H9 (cell line): ENCODE results near the gene RBM33. TPM values are rescaled to one million over a fixed set of nuclear protein-coding genes. Genes with fewer than 3 reads are reported as not detected.

Source experiments
- DNase-seq: peaks from one replicate; pipeline ENCODE4 v3.0.0-alpha.2; 2017
- H2AFZ ChIP-seq: one replicate; pipeline ENCODE4 v1.6.1; 2013; ENCODE audit warnings: mild to moderate bottlenecking, low read length, control low read depth, moderate library complexity
- H2AK5ac ChIP-seq: 2 replicates; pipeline ENCODE4 v1.6.1; 2013; ENCODE audit warnings: low read length, control low read depth, mixed read lengths; ENCODE audit not compliant: insufficient read length
- H2BK120ac ChIP-seq: one replicate; pipeline ENCODE4 v1.6.1; 2013; ENCODE audit warnings: low read depth, mild to moderate bottlenecking, low read length, control low read depth, inconsistent platforms; ENCODE audit not compliant: poor library complexity, severe bottlenecking
- H2BK12ac ChIP-seq: 2 replicates; pipeline ENCODE4 v1.6.1; 2013; ENCODE audit warnings: low read length, control low read depth, mixed read lengths, low read depth; ENCODE audit not compliant: insufficient read length
- H2BK15ac ChIP-seq: 2 replicates; pipeline ENCODE4 v1.6.1; 2013; ENCODE audit warnings: low read depth, low read length, control low read depth
- H2BK20ac ChIP-seq: one replicate; pipeline ENCODE4 v1.6.1; 2013; ENCODE audit warnings: low read depth, mild to moderate bottlenecking, low read length, control low read depth, inconsistent platforms; ENCODE audit not compliant: poor library complexity, severe bottlenecking
- H2BK5ac ChIP-seq: 2 replicates; pipeline ENCODE4 v1.6.1; 2013; ENCODE audit warnings: low read length, control low read depth, mixed read lengths; ENCODE audit not compliant: insufficient read length
- H3K14ac ChIP-seq: 2 replicates; pipeline ENCODE4 v1.6.1; 2013; ENCODE audit warnings: low read length, control low read depth; ENCODE audit not compliant: insufficient read depth
- H3K18ac ChIP-seq: 2 replicates; pipeline ENCODE4 v1.6.1; 2013; ENCODE audit warnings: low read depth, mild to moderate bottlenecking, mixed read lengths, low read length, control low read depth; ENCODE audit not compliant: insufficient read length
- H3K23ac ChIP-seq: 2 replicates; pipeline ENCODE4 v1.6.1; 2013; ENCODE audit warnings: low read length, control low read depth, mixed read lengths, low read depth; ENCODE audit not compliant: insufficient read length
- H3K23me2 ChIP-seq: 2 replicates; pipeline ENCODE4 v1.6.1; 2013; ENCODE audit warnings: low read depth, mild to moderate bottlenecking, mixed read lengths, low read length, control low read depth; ENCODE audit not compliant: insufficient read length, poor library complexity, severe bottlenecking
- H3K27ac ChIP-seq: 2 replicates; pipeline ENCODE4 v1.5.1; 2013; ENCODE audit warnings: low read length, control low read depth, mixed read lengths, low read depth; ENCODE audit not compliant: insufficient read length
- H3K27me3 ChIP-seq: 2 replicates; pipeline ENCODE4 v1.6.1; 2013; ENCODE audit warnings: low read length, control low read depth, inconsistent platforms; ENCODE audit not compliant: insufficient read depth
- H3K4ac ChIP-seq: 2 replicates; pipeline ENCODE4 v1.6.1; 2013; ENCODE audit warnings: low read depth, mild to moderate bottlenecking, control low read depth, inconsistent platforms, low read length, moderate library complexity
- H3K4me1 ChIP-seq: 2 replicates; pipeline ENCODE4 v1.6.1; 2013; ENCODE audit warnings: low read length, control low read depth, inconsistent platforms; ENCODE audit not compliant: insufficient read depth
- H3K4me2 ChIP-seq: 2 replicates; pipeline ENCODE4 v1.6.1; 2013; ENCODE audit warnings: low read length, control low read depth, mixed read lengths; ENCODE audit not compliant: insufficient read length, insufficient read depth
- H3K56ac ChIP-seq: 2 replicates; pipeline ENCODE4 v1.6.1; 2013; ENCODE audit warnings: low read depth, mild to moderate bottlenecking, mixed read lengths, low read length, control low read depth; ENCODE audit not compliant: insufficient read length
- H3K79me1 ChIP-seq: 2 replicates; pipeline ENCODE4 v1.6.1; 2013; ENCODE audit warnings: low read depth, mild to moderate bottlenecking, moderate library complexity, low read length, control low read depth, inconsistent platforms; ENCODE audit not compliant: insufficient read depth, poor library complexity, severe bottlenecking
- H3K79me2 ChIP-seq: 2 replicates; pipeline ENCODE4 v1.6.1; 2013; ENCODE audit warnings: low read length, control low read depth, inconsistent platforms; ENCODE audit not compliant: insufficient read depth
- H3K9ac ChIP-seq: 2 replicates; pipeline ENCODE4 v1.6.1; 2013; ENCODE audit warnings: low read length, control low read depth, mixed read lengths; ENCODE audit not compliant: insufficient read length; ENCODE audit errors: extremely low read depth
- H3K9me3 ChIP-seq: one replicate; pipeline ENCODE4 v1.6.1; 2013; ENCODE audit warnings: low read depth, low read length, inconsistent platforms; ENCODE audit not compliant: control insufficient read depth
- H3T11ph ChIP-seq: one replicate; pipeline ENCODE4 v1.6.1; 2013; ENCODE audit warnings: mild to moderate bottlenecking, low read length, control low read depth, inconsistent platforms
- H4K20me1 ChIP-seq: one replicate; pipeline ENCODE4 v1.6.1; 2013; ENCODE audit not compliant: control insufficient read depth, insufficient read length, insufficient read depth
- H4K5ac ChIP-seq: 2 replicates; pipeline ENCODE4 v1.6.1; 2013; ENCODE audit warnings: low read depth, mild to moderate bottlenecking, mixed read lengths, low read length, control low read depth; ENCODE audit not compliant: insufficient read length
- H4K8ac ChIP-seq: replicated peaks from 2 replicates; pipeline ENCODE4 v1.6.1; 2013; ENCODE audit warnings: low read length, control low read depth, mixed read lengths, low read depth; ENCODE audit not compliant: insufficient read length
- H4K91ac ChIP-seq: 2 replicates; pipeline ENCODE4 v1.6.1; 2013; ENCODE audit warnings: low read depth, mild to moderate bottlenecking, moderate library complexity, mixed read lengths, low read length, control low read depth; ENCODE audit not compliant: insufficient read length
- H3K27ac Mint-ChIP-seq, 3 experiments: 2 replicates in 2 of 3; 3 replicates in 1 of 3; pipeline ENCODE4 v1.8.0; 2020 to 2021; ENCODE audit warnings: mixed read lengths in 3 of 3, mild to moderate bottlenecking in 1 of 3, moderate library complexity in 1 of 3
- H3K27me3 Mint-ChIP-seq: 2 replicates; pipeline ENCODE4 v1.8.0; 2021; ENCODE audit warnings: low read depth, mild to moderate bottlenecking, moderate library complexity, mixed read lengths
- H3K36me3 Mint-ChIP-seq, 3 experiments: 2 replicates in 2 of 3; 3 replicates in 1 of 3; pipeline ENCODE4 v1.8.0; 2020 to 2021; ENCODE audit warnings: low read depth in 3 of 3, mixed read lengths in 3 of 3; ENCODE audit not compliant: insufficient read depth in 1 of 3
- H3K4me1 Mint-ChIP-seq, 2 experiments: 2 replicates each; pipeline ENCODE4 v1.8.0; 2020; ENCODE audit warnings: mixed read lengths in 2 of 2
- H3K4me3 Mint-ChIP-seq, 2 experiments: 2 replicates in 1 of 2; 3 replicates in 1 of 2; pipeline ENCODE4 v1.8.0; 2020 to 2021; ENCODE audit warnings: mild to moderate bottlenecking in 2 of 2, mixed read lengths in 2 of 2, moderate library complexity in 1 of 2
- H3K9me3 Mint-ChIP-seq, 2 experiments: 2 replicates in 1 of 2; 3 replicates in 1 of 2; pipeline ENCODE4 v1.8.0; 2020; ENCODE audit warnings: mild to moderate bottlenecking in 2 of 2, mixed read lengths in 2 of 2, moderate library complexity in 1 of 2
- WGBS: extraction: QIAGEN DNeasy Blood & Tissue Kit; methylation state at CpG from one replicate; pipeline ENCODE4 v1.1.7; 2013; ENCODE audit warnings: missing lambda C conversion rate, low lambda C conversion rate, mixed read lengths; ENCODE audit not compliant: insufficient read length; ENCODE audit errors: extremely low coverage; 5-methylcytosine and 5-hydroxymethylcytosine counted together
- total RNA-seq: library from RNA; stranded (reverse); gene quantifications from 2 replicates; pipeline ENCODE4 v1.2.1, GENCODE V29; 2021
- TF ChIP-seq, protein P1 (sequence below): fragments of 200-600 bp; sonication (generic); conservative IDR thresholded peaks from 3 replicates; pipeline ENCODE4 v1.8.0; 2021; ENCODE audit warnings: antibody characterized with exemption, mild to moderate bottlenecking

RBM33 gene
- total RNA-seq, 1 experiment from 2014 or later: 71.3 TPM

DNA sequence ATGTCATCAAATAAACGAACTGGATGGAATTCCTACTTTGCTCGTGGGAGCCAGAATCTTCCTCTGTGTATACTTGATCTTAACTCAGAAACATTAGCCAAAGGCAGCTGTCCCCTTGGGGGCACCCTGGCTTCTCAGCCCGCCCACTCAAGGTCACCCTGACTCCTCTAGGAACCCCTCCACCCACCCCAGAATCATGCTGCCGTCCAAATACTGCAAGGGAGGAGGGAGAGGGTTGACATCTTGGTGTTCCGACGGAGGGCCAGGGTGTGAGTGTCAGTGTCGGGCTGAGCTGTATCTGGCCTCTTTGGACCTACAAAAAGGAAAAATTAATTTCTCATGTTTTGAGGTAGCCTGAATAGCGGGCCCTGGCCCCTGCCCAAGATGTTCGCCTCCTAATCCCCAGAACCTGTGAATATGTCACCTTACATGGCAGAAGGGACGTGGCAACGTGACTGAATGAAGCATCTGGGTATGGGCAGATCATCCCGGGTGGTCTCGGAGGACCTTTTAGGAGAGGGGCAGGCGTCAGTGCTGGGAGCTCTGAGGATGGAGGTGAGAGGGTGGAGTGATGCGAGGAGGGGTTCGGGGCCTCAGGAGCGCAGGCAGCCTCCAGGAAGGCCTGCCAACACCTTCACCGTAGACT lies 40.5 kb upstream of the RBM33 start:
- DNase-seq: no peak
- TF ChIP-seq, protein P1, sequence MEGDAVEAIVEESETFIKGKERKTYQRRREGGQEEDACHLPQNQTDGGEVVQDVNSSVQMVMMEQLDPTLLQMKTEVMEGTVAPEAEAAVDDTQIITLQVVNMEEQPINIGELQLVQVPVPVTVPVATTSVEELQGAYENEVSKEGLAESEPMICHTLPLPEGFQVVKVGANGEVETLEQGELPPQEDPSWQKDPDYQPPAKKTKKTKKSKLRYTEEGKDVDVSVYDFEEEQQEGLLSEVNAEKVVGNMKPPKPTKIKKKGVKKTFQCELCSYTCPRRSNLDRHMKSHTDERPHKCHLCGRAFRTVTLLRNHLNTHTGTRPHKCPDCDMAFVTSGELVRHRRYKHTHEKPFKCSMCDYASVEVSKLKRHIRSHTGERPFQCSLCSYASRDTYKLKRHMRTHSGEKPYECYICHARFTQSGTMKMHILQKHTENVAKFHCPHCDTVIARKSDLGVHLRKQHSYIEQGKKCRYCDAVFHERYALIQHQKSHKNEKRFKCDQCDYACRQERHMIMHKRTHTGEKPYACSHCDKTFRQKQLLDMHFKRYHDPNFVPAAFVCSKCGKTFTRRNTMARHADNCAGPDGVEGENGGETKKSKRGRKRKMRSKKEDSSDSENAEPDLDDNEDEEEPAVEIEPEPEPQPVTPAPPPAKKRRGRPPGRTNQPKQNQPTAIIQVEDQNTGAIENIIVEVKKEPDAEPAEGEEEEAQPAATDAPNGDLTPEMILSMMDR: no peak
- no peak overlapping the region for H3K27ac ChIP-seq
- H2AK5ac ChIP-seq: no peak overlapping the region
- H3K18ac ChIP-seq: no peak overlapping the region
- H3K79me2 ChIP-seq: no peaks in the 10 kb centered on the region
- H3K27me3 Mint-ChIP-seq: peaks cover 14% of the 10 kb centered on the region
- H3K23me2 ChIP-seq: no peaks in the 10 kb centered on the region
- WGBS: no CpG with 5 or more reads among the region's 18 CpGs
- H3K79me1 ChIP-seq: no peaks in the 10 kb centered on the region
- no peak overlapping the region for H2BK12ac ChIP-seq
- H3K36me3 Mint-ChIP-seq: peaks cover 0 to 6% (median 0%) of the 10 kb centered on the region in 3 experiments; a peak in 1 of 7 replicates
- H2BK5ac ChIP-seq: no peak overlapping the region
- no peak overlapping the region for H3K4me2 ChIP-seq
- no peak overlapping the region for H2BK20ac ChIP-seq
- no peak overlapping the region; a peak in 1 of 7 replicates for H3K27ac Mint-ChIP-seq
- no peak overlapping the region for H4K5ac ChIP-seq
- H3K9me3 ChIP-seq: no peaks in the 10 kb centered on the region
- H3K9me3 Mint-ChIP-seq: no peaks in the 10 kb centered on the region
- no peaks in the 10 kb centered on the region for H3K4me1 ChIP-seq
- no peak overlapping the region for H2AFZ ChIP-seq
- H3K4ac ChIP-seq: no peak overlapping the region
- peaks cover 3 to 6% of the 10 kb centered on the region in 2 experiments for H3K4me1 Mint-ChIP-seq
- H3K14ac ChIP-seq: no peak overlapping the region
- H4K8ac ChIP-seq: no peak overlapping the region
- no peak overlapping the region for H3T11ph ChIP-seq
- no peak overlapping the region for H3K9ac ChIP-seq
- H2BK15ac ChIP-seq: no peak overlapping the region
- no peak overlapping the region for H3K23ac ChIP-seq
- no peaks in the 10 kb centered on the region for H3K27me3 ChIP-seq
- no peak overlapping the region for H3K4me3 Mint-ChIP-seq
- no peak overlapping the region for H4K91ac ChIP-seq
- H2BK120ac ChIP-seq: no peak overlapping the region
- H3K56ac ChIP-seq: no peak overlapping the region
- H4K20me1 ChIP-seq: no peaks in the 10 kb centered on the region
